NCI-H446 (cell line): ENCODE data around the gene INO80C.

Experiments
- DNase-seq, 2 experiments: peaks; one replicate each; lab custom pipeline; 2025; lab: John Stamatoyannopoulos, UW

Gene INO80C

DNA sequence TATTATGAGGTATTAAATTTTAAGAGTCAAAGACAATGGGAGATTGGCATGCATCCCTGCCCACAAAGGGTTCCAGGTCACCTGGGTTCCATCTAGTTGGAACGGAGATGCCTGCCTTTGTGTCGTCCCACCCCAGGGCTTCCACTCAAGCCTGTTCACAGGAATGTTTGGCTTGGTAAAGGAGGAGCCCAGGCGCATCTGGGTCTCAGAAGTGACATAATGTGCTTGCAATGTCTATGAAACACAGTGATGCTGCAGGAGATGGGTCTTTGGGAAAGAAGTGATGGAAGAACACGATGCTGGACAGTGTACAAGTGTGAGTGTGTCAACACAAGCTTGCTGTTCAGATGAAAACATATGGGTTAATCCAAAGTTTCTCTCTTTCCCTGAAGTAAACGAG is 71.0 kb downstream of the INO80C start:
- DNase-seq, result no peak

DNA sequence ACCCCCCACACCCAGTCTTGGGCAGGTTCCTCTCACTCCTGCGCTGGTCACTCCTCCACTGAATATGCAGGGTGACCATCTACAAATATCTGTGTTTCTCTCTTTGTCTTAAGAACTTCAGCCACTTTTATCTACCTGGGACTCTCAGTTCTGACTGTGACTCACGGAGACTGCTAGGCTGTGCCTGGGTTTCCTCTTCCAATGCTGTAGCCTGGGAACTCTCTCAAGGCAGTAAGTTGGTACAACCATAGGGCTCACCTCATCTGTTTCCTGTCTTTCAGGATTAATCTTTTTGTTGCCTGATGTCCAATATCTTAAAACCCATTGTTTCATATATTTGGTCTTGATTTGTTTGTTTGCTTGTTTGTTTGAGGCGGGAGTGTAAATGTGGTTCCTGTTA is 73.4 kb downstream of the INO80C start:
- no peak for DNase-seq

DNA sequence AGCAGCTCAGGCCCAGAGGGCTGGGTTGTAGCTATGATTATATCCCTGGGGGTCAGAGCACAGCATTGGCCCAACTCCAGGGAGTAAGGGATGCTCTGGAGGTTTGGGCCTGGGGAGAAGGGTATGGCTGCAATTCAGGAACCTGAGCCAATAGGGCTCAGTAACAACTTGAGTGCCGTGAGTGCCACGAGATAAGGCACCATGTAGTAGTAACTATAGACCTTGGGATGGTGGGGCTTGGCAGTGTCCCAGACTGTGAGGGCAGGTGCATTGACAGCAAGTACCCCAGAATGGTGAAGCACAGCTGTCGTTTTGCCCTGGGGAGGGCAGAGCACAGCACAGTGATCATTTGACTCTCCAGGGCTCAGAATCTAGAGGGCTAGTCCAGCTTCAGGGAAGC is 75.5 kb downstream of the INO80C start:
- no peak for DNase-seq

DNA sequence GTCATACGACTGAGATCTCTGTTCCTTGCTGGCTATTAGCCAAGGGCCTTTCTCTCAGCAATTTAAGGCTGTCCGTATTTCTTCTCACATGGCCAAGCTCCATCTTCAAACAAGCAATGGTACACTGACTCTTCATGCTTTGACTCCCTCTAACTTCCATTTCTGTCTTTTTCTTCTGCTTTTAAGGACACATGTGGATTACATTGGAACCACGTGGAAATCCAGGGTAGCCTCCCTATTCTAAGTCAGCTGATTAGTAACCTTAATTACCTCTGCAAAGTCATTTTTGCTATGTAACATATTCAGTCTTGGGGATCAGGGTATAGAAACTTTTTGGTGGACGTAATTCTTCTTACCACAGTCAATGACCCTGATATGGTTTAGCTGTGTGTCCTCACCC is 79.2 kb downstream of the INO80C start:
- no peak for DNase-seq
